DOHH2 (cell line): Measurements from ENCODE around the gene PLAAT2.

Source experiments
- H3F3A ChIP-seq: fragments of 200-600 bp; sonication (generic), shearing (Covaris generic); 2 replicates; pipeline ENCODE4 v1.6.0; 2016; ENCODE audit warnings: antibody characterized with exemption, mild to moderate bottlenecking; ENCODE audit not compliant: control insufficient read depth, insufficient read depth
- H3K27ac ChIP-seq: fragments of 200-600 bp; sonication (generic); 2 replicates; pipeline ENCODE4 v1.5.1; 2014; ENCODE audit warnings: low read depth, mild to moderate bottlenecking, low read length, moderate library complexity
- H3K27me3 ChIP-seq: fragments of 200-600 bp; sonication (generic); 2 replicates; pipeline ENCODE4 v1.6.1; 2014; ENCODE audit warnings: mild to moderate bottlenecking, low read length, mixed read lengths; ENCODE audit not compliant: control insufficient read depth
- H3K36me3 ChIP-seq: fragments of 200-600 bp; sonication (generic); 2 replicates; pipeline ENCODE4 v1.6.1; 2014; ENCODE audit warnings: mild to moderate bottlenecking, low read length, moderate library complexity, mixed read lengths; ENCODE audit not compliant: control insufficient read depth
- H3K4me1 ChIP-seq: fragments of 200-600 bp; sonication (generic); 2 replicates; pipeline ENCODE4 v1.6.1; 2014; ENCODE audit warnings: mild to moderate bottlenecking, low read length, mixed read lengths; ENCODE audit not compliant: control insufficient read depth
- H3K4me2 ChIP-seq: fragments of 200-600 bp; sonication (generic); 2 replicates; pipeline ENCODE4 v1.6.0; 2014; ENCODE audit warnings: mild to moderate bottlenecking, low read length, moderate library complexity
- H3K4me3 ChIP-seq: fragments of 200-600 bp; sonication (generic); 2 replicates; pipeline ENCODE4 v1.5.1; 2014; ENCODE audit warnings: mild to moderate bottlenecking, low read length, mixed read lengths
- H3K79me2 ChIP-seq: fragments of 200-600 bp; sonication (generic); 2 replicates; pipeline ENCODE4 v1.6.1; 2014; ENCODE audit warnings: mild to moderate bottlenecking, low read length, mixed read lengths; ENCODE audit not compliant: control insufficient read depth
- H3K9me2 ChIP-seq: fragments of 200-600 bp; sonication (generic); replicated peaks from 2 replicates; pipeline ENCODE4 v1.6.1; 2014; ENCODE audit warnings: mild to moderate bottlenecking, low read length, mixed read lengths; ENCODE audit not compliant: control insufficient read depth
- H3K9me3 ChIP-seq: fragments of 200-600 bp; sonication (generic); 2 replicates; pipeline ENCODE4 v1.6.1; 2014; ENCODE audit warnings: antibody characterized with exemption, low read length, mixed read lengths; ENCODE audit not compliant: control insufficient read depth, insufficient read depth
- H4K20me1 ChIP-seq: fragments of 200-600 bp; sonication (generic); 2 replicates; pipeline ENCODE4 v1.6.0; 2014; ENCODE audit warnings: low read depth, mild to moderate bottlenecking, antibody characterized with exemption, low read length, moderate library complexity; ENCODE audit not compliant: control insufficient read depth, insufficient read depth
- EZH2phosphoT487 ChIP-seq: fragments of 200-600 bp; sonication (generic); IDR thresholded peaks from 2 replicates; pipeline ENCODE4 v1.6.1; 2017; ENCODE audit warnings: borderline replicate concordance, mild to moderate bottlenecking, antibody characterized with exemption, low read length, moderate library complexity, mixed read lengths
- TF ChIP-seq, protein P1 (sequence below): fragments of 200-600 bp; sonication (generic); IDR thresholded peaks from one replicate; pipeline ENCODE4 v1.5.1; 2014; ENCODE audit warnings: antibody characterized with exemption, mild to moderate bottlenecking, low read depth, low read length; ENCODE audit not compliant: poor library complexity, severe bottlenecking

PLAAT2 gene

DNA sequence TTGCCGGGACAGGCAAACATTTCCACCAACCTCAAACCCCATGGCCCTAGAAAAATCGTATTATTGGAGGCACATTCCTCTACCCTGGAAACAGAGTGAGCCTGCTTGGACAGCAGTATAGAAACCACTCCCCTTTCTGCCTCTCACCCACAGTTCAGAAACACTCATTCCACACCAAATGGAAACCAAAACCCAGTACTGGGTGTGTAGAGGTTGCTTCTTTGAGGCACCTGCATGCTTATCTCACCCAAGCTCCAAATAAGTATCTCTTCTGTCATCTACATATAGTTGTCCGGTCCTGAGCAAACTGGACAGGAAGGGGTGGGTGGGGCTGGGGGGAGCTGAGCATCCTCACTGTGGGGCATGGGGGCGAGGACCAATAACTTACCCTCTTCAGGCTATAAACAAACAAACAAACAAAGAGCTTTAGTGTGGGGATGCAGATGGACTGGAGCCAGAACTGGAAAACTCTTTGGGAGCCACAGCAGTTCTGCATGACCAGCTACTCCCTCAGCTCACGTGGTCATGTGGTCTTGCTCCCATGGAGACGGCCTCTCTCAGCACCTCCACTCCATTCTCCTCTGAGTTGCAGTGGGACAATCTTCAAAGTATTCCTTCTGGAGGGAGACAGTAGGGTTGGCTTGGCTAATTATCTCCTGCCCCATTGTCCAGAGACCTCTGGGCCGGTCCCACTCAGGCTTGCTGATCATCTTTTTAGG is 1.0 kb upstream of the PLAAT2 start:
- peaks cover 31% of the 10 kb centered on the region for H3K4me1 ChIP-seq
- no peak overlapping the region for H3K27ac ChIP-seq
- peaks cover 10% of the 10 kb centered on the region for H3F3A ChIP-seq
- TF ChIP-seq EZH2phosphoT487 = no peak
- TF ChIP-seq, protein P1, sequence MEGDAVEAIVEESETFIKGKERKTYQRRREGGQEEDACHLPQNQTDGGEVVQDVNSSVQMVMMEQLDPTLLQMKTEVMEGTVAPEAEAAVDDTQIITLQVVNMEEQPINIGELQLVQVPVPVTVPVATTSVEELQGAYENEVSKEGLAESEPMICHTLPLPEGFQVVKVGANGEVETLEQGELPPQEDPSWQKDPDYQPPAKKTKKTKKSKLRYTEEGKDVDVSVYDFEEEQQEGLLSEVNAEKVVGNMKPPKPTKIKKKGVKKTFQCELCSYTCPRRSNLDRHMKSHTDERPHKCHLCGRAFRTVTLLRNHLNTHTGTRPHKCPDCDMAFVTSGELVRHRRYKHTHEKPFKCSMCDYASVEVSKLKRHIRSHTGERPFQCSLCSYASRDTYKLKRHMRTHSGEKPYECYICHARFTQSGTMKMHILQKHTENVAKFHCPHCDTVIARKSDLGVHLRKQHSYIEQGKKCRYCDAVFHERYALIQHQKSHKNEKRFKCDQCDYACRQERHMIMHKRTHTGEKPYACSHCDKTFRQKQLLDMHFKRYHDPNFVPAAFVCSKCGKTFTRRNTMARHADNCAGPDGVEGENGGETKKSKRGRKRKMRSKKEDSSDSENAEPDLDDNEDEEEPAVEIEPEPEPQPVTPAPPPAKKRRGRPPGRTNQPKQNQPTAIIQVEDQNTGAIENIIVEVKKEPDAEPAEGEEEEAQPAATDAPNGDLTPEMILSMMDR = no peak
- H3K9me3 ChIP-seq = no peaks in the 10 kb centered on the region
- H3K9me2 ChIP-seq = no peaks in the 10 kb centered on the region
- H3K4me2 ChIP-seq = no peak overlapping the region
- H4K20me1 ChIP-seq = no peaks in the 10 kb centered on the region
- no peaks in the 10 kb centered on the region for H3K27me3 ChIP-seq
- H3K79me2 ChIP-seq = no peaks in the 10 kb centered on the region
- H3K4me3 ChIP-seq = no peak overlapping the region
- no peaks in the 10 kb centered on the region for H3K36me3 ChIP-seq

DNA sequence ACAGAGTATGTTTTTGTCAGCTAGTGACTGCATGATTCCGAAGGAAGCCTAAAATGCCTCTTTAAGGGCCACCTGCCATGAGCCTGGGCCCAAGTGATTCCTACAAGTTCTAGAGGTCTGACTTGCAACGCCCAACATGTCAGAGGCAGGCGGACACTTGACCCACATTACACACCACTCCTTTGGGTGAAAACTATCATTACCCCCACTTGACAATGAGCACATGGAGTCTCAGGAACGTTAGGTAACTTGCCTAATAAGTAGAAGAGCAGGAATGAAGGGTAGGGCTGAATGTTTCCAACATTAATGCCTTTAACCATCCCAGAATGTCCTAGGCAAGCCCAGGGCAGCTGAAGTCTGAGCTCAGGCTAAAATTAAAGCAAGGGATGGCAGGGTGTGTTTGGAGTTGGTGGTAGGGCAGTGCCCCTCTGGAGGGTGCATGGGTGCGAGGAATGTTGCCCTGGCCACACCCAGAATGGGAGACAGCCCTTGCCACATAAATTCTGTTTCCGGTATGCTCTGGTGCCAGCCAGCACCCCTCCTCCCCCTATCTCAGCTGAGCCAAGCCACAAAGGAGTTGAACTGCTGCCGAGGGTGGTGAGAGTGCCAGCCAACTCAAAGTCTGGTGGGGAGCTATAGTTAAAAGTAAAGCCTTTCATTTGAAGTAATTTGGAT is 2.5 kb downstream of the PLAAT2 start:
- Histone ChIP-seq H4K20me1 (no peaks in the 10 kb centered on the region), H3K4me1 (peaks cover 24% of the 10 kb centered on the region), H3K4me3 (no peak overlapping the region), H3K9me3 (no peaks in the 10 kb centered on the region), H3K27me3 (no peaks in the 10 kb centered on the region), H3K79me2 (no peaks in the 10 kb centered on the region), H3F3A (no peaks in the 10 kb centered on the region), H3K4me2 (no peak overlapping the region), H3K9me2 (no peaks in the 10 kb centered on the region), H3K27ac (no peak overlapping the region), H3K36me3 (no peaks in the 10 kb centered on the region)
- TF ChIP-seq, protein P1 = no peak
- no peak for TF ChIP-seq EZH2phosphoT487

DNA sequence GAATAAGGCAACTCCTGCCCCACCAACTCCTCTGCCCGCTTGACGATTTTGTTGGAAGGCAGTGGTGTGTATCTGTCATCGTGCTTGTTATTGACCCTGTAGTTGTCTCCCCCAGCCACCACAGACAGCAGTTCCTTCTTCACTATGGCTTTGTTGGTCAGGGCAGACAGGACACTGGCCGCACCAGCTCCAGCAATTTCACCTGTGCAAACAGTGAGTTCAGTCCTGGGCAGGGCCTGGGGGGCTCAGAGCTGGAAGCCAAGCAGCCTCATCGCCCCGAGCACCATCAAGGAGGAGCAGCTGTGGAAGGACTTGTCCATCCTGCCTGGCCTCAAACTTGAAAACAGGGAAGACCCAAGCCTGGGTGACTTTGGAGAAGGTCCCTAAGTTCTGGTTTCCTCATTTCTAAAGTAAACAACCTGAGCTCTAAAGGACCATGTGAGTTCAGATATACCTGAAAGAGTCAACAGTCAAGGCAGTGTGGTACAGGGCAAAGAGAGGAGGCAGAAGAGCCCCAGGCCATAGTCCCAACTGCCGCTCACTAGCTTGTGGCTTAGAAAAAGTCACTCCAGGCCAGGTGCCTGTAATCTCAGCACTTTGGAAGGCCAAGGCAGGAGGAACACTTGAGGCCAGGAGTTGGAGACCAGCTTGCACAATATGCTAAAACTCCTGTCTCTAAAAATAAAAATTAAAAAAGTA is 4.6 kb downstream of the PLAAT2 start:
- H4K20me1 ChIP-seq = no peaks in the 10 kb centered on the region
- H3K27me3 ChIP-seq = no peaks in the 10 kb centered on the region
- H3K4me1 ChIP-seq = peaks cover 32% of the 10 kb centered on the region
- TF ChIP-seq, protein P1 = no peak
- no peak for TF ChIP-seq EZH2phosphoT487
- H3K4me2 ChIP-seq = no peak overlapping the region
- H3K27ac ChIP-seq = no peak overlapping the region
- H3K9me2 ChIP-seq = no peaks in the 10 kb centered on the region
- no peaks in the 10 kb centered on the region for H3K79me2 ChIP-seq
- H3K36me3 ChIP-seq = no peaks in the 10 kb centered on the region
- no peaks in the 10 kb centered on the region for H3F3A ChIP-seq
- no peaks in the 10 kb centered on the region for H3K9me3 ChIP-seq
- no peak overlapping the region for H3K4me3 ChIP-seq
